Left kidney (tissue), 2 donors: Measurements from ENCODE around the gene EGLN1. TPM values are rescaled to one million over a fixed set of nuclear protein-coding genes. Genes with fewer than 3 reads are reported as not detected.

Experiments
- DNase-seq: peaks from one replicate; pipeline ENCODE4 v3.0.0-alpha.2; 2013
- polyA plus RNA-seq: library from polyadenylated mRNA; unstranded; fragments of 120-200 nt; gene quantifications from one replicate; pipeline ENCODE4 v1.2.1, GENCODE V29; 2013; ENCODE audit not compliant: insufficient read length

EGLN1 gene
- polyA plus RNA-seq, 1 donor, result 39.7 TPM

- DNase-seq, result no peak
These were observed 20.6 kb downstream of the EGLN1 start for GRCh38 chr1:231401478-231401877.

GRCh38 chr1:231397886-231398671, 24.0 kb downstream of the EGLN1 start:
- DNase-seq, result no peak

- no peak for DNase-seq
These were observed 25.4 kb downstream of the EGLN1 start for GRCh38 chr1:231396643-231397042.

GRCh38 chr1:231395998-231396390, 26.1 kb downstream of the EGLN1 start:
- DNase-seq, result no peak

- no peak for DNase-seq
These were observed 26.8 kb downstream of the EGLN1 start for GRCh38 chr1:231395076-231395997.

GRCh38 chr1:231393668-231394067, 28.4 kb downstream of the EGLN1 start:
- no peak for DNase-seq

GRCh38 chr1:231392389-231393131, 29.5 kb downstream of the EGLN1 start:
- no peak for DNase-seq

GRCh38 chr1:231390071-231390470, 32.0 kb downstream of the EGLN1 start:
- DNase-seq, result no peak

GRCh38 chr1:231387770-231388669, 34.1 kb downstream of the EGLN1 start:
- no peak for DNase-seq

GRCh38 chr1:231386466-231386865, 35.6 kb downstream of the EGLN1 start:
- DNase-seq, result no peak

- no peak for DNase-seq
These were observed 36.7 kb downstream of the EGLN1 start for GRCh38 chr1:231385416-231385748.

- DNase-seq, result no peak
These were observed 37.2 kb downstream of the EGLN1 start for GRCh38 chr1:231384696-231385415.

GRCh38 chr1:231383159-231383860, 38.8 kb downstream of the EGLN1 start:
- DNase-seq, result no peak

- DNase-seq, result no peak
These were observed 39.7 kb downstream of the EGLN1 start for GRCh38 chr1:231382426-231382825.

GRCh38 chr1:231381729-231382128, 40.4 kb downstream of the EGLN1 start:
- no peak for DNase-seq

- DNase-seq, result no peak
These were observed 45.1 kb downstream of the EGLN1 start for GRCh38 chr1:231376875-231377549.

- DNase-seq, result no peak
These were observed 46.0 kb downstream of the EGLN1 start for GRCh38 chr1:231376101-231376500.

GRCh38 chr1:231374394-231374793, 47.7 kb downstream of the EGLN1 start:
- DNase-seq, result no peak

GRCh38 chr1:231372501-231372900, 49.6 kb downstream of the EGLN1 start:
- no peak for DNase-seq

GRCh38 chr1:231369282-231369681, 52.8 kb downstream of the EGLN1 start:
- DNase-seq, result no peak
